Left colon (tissue), 2 donors: ENCODE results near the gene CUEDC1. TPM values are rescaled to one million over a fixed set of nuclear protein-coding genes. Genes with fewer than 3 reads are reported as not detected.
"Not testable (repeated sequence)": the region's sequence is repeated elsewhere in the genome, so short reads cannot be mapped to it uniquely, and the experiment has no call there.

ENCODE experiments used
- ATAC-seq: fragments of 200-7000 bp; cut with Tn5 transposase; one replicate; pipeline ENCODE4 v1.9.1; 2020; ENCODE audit warnings: mild to moderate bottlenecking, moderate library complexity
- DNase-seq, 2 donors: peaks; one replicate each; pipeline ENCODE4 v3.0.0-alpha.2; 2020
- intact Hi-C, 2 donors: fragments of 100-400 bp; cut with DNase I in 1 of 2; cut with micrococcal nuclease in 1 of 2; formaldehyde crosslinking; loops; one replicate each; pipeline versions ENCODE4 v1.11.2 to v1.14.0; 2022; cut with DNase I, micrococcal nuclease
- total RNA-seq, 2 donors: library from RNA; stranded (reverse); fragmentation: NEBNext Ultra II Directional; extraction: Animal tissue kit (Norgen Biotek cat#: 25700); gene quantifications; one replicate each; pipeline ENCODE4 v1.2.1, GENCODE V29; 2021
- donor health status: DM: no; HTN: no; CAD: no.
- donor health status: DM: yes; HTN: yes; CAD: no.

CUEDC1 gene
- total RNA-seq, 2 donors from 2014 or later, result 16.5 to 29.6 TPM

- DNase-seq, ATAC-seq, intact Hi-C loops: not testable (repeated sequence)
Measured at GRCh38 chr17:57846056-57846945, 108.9 kb downstream of the CUEDC1 start.

GRCh38 chr17:57842280-57842679, 112.9 kb downstream of the CUEDC1 start:
- ATAC-seq, result no peak
- intact Hi-C loops, result no loop called here
- no peak for DNase-seq

- intact Hi-C loops, result no loop called here
- DNase-seq, result no peak
- no peak for ATAC-seq
Measured at GRCh38 chr17:57839571-57839923, 115.7 kb downstream of the CUEDC1 start.

GRCh38 chr17:57838857-57839570, 116.2 kb downstream of the CUEDC1 start:
- intact Hi-C loops, result no loop called here
- ATAC-seq (no peak), DNase-seq (no peak)

GRCh38 chr17:57838453-57838852, 116.8 kb downstream of the CUEDC1 start:
- intact Hi-C loops, result no loop called here
- no peak for ATAC-seq
- no peak for DNase-seq

GRCh38 chr17:57835333-57835900, 119.8 kb downstream of the CUEDC1 start:
- DNase-seq (no peak), ATAC-seq (no peak)
- intact Hi-C loops, result no loop called here

- intact Hi-C loops, result no loop called here
- ATAC-seq, result peak; percentile 73
- DNase-seq, result peak in 1 of 2 donors; percentile 54
Measured at GRCh38 chr17:57834146-57834741, 121.0 kb downstream of the CUEDC1 start.

GRCh38 chr17:57833179-57833939, 121.9 kb downstream of the CUEDC1 start:
- peak; percentile 76 for ATAC-seq
- intact Hi-C loops, result no loop called here
- peak; percentile 49 to 79 for DNase-seq

- no peak for DNase-seq
- intact Hi-C loops, result no loop called here
- ATAC-seq, result no peak
Measured at GRCh38 chr17:57832314-57833178, 122.7 kb downstream of the CUEDC1 start.

GRCh38 chr17:57830880-57831279, 124.3 kb downstream of the CUEDC1 start:
- ATAC-seq (no peak), DNase-seq (no peak)
- intact Hi-C loops, result no loop called here

GRCh38 chr17:57823469-57824401, 131.5 kb downstream of the CUEDC1 start:
- DNase-seq (no peak), ATAC-seq (no peak)
- intact Hi-C loops, result no loop called here

- DNase-seq (no peak), ATAC-seq (no peak)
- intact Hi-C loops, result no loop called here
Measured at GRCh38 chr17:57819867-57820266, 135.3 kb downstream of the CUEDC1 start.

- no peak for DNase-seq
- ATAC-seq, result no peak
- intact Hi-C loops, result no loop called here
Measured at GRCh38 chr17:57819285-57819684, 135.9 kb downstream of the CUEDC1 start.

- ATAC-seq, result no peak
- intact Hi-C loops, result no loop called here
Measured at GRCh38 chr17:57818066-57818465, 137.1 kb downstream of the CUEDC1 start.

GRCh38 chr17:57817299-57817698, 137.9 kb downstream of the CUEDC1 start:
- ATAC-seq, result no peak
- no peak for DNase-seq
- intact Hi-C loops, result no loop called here

More at GRCh38 chr17:57818066-57818465, 137.1 kb downstream of the CUEDC1 start:
- no peak for DNase-seq

- no peak for DNase-seq
- intact Hi-C loops, result no loop called here
- ATAC-seq, result no peak
Measured at GRCh38 chr17:57814421-57814820, 140.8 kb downstream of the CUEDC1 start.
